ENCODE results near the gene HUS1. TPM values are rescaled to one million over a fixed set of nuclear protein-coding genes. Genes with fewer than 3 reads are reported as not detected.

HUS1 gene
- total RNA-seq, 4 donors from 2014 or later = 5.1 to 64.7 (median 41.9) TPM

- Histone ChIP-seq H3K4me3 (no peak overlapping the region), H3K4me1 (no peaks in the 10 kb centered on the region), H3K36me3 (no peaks in the 10 kb centered on the region), H3K27ac (peak overlapping the region in 1 of 2 donors; percentile 33), H3K27me3 (no peaks in the 10 kb centered on the region), H3K9me3 (no peaks in the 10 kb centered on the region)
- peak; percentile 39 to 59 (median 50) for TF ChIP-seq CTCF (IDR thresholded peaks at IDR 0.05)
- TF ChIP-seq POLR2A (IDR thresholded peaks at IDR 0.05) = no peak
- peak; percentile 25 to 42 for DNase-seq
- intact Hi-C loops (cut with DNase I; ENCODE audit: low total_unique reads) = no loop called here
Observed at GRCh38 chr7:47968847-47969774, 10.3 kb downstream of the HUS1 start.

GRCh38 chr7:47967708-47968107, 11.7 kb downstream of the HUS1 start:
- no peak for DNase-seq
- H3K4me1 ChIP-seq = no peaks in the 10 kb centered on the region
- H3K27ac ChIP-seq = no peak overlapping the region
- intact Hi-C loops (cut with DNase I; ENCODE audit: low total_unique reads) = no loop called here
- no peaks in the 10 kb centered on the region for H3K9me3 ChIP-seq
- H3K36me3 ChIP-seq = no peaks in the 10 kb centered on the region
- no peaks in the 10 kb centered on the region for H3K27me3 ChIP-seq
- no peak for TF ChIP-seq CTCF (IDR thresholded peaks at IDR 0.05)
- no peak for TF ChIP-seq POLR2A (IDR thresholded peaks at IDR 0.05)
- H3K4me3 ChIP-seq = no peak overlapping the region

- intact Hi-C loops (cut with DNase I; ENCODE audit: low total_unique reads) = no loop called here
- Histone ChIP-seq H3K27ac (no peak overlapping the region), H3K9me3 (no peaks in the 10 kb centered on the region), H3K27me3 (no peaks in the 10 kb centered on the region), H3K4me3 (no peak overlapping the region), H3K4me1 (no peaks in the 10 kb centered on the region), H3K36me3 (no peaks in the 10 kb centered on the region)
- no peak for DNase-seq
- no peak for TF ChIP-seq POLR2A (IDR thresholded peaks at IDR 0.05)
- TF ChIP-seq CTCF (IDR thresholded peaks at IDR 0.05) = no peak
Observed at GRCh38 chr7:47967123-47967522, 12.3 kb downstream of the HUS1 start.

- DNase-seq = no peak
- H3K4me3 ChIP-seq = no peak overlapping the region
- TF ChIP-seq CTCF (IDR thresholded peaks at IDR 0.05) (no peak), POLR2A (IDR thresholded peaks at IDR 0.05) (no peak)
- no peaks in the 10 kb centered on the region for H3K27me3 ChIP-seq
- intact Hi-C loops (cut with DNase I; ENCODE audit: low total_unique reads) = no loop called here
- no peak overlapping the region for H3K27ac ChIP-seq
- H3K4me1 ChIP-seq = no peaks in the 10 kb centered on the region
- no peaks in the 10 kb centered on the region for H3K9me3 ChIP-seq
- H3K36me3 ChIP-seq = no peaks in the 10 kb centered on the region
Observed at GRCh38 chr7:47965456-47965855, 14.0 kb downstream of the HUS1 start.

- Histone ChIP-seq H3K27ac (no peak overlapping the region), H3K9me3 (no peaks in the 10 kb centered on the region), H3K4me1 (no peaks in the 10 kb centered on the region), H3K27me3 (no peaks in the 10 kb centered on the region), H3K4me3 (no peak overlapping the region), H3K36me3 (no peaks in the 10 kb centered on the region)
- DNase-seq = no peak
- no peak for TF ChIP-seq POLR2A (IDR thresholded peaks at IDR 0.05)
- TF ChIP-seq CTCF (IDR thresholded peaks at IDR 0.05) = no peak
- intact Hi-C loops (cut with DNase I; ENCODE audit: low total_unique reads) = no loop called here
Observed at GRCh38 chr7:47962262-47962661, 17.2 kb downstream of the HUS1 start.
